ENCODE measurements around the gene STAT3.

- TF ChIP-seq POLR2A (IDR thresholded peaks at IDR 0.05; ENCODE audit: low read depth, low read length), result no peak
- no peak for TF ChIP-seq TAF1 (IDR thresholded peaks at IDR 0.05; ENCODE audit: borderline replicate concordance, low read depth, low read length)
Measured at GRCh38 chr17:42313773-42314566, 74.3 kb downstream of the STAT3 start.
